ENCODE measurements around the gene SMIM36.
"Not testable (repeated sequence)": the region's sequence is repeated elsewhere in the genome, so short reads cannot be mapped to it uniquely, and the experiment has no call there.

Gene SMIM36

DNA sequence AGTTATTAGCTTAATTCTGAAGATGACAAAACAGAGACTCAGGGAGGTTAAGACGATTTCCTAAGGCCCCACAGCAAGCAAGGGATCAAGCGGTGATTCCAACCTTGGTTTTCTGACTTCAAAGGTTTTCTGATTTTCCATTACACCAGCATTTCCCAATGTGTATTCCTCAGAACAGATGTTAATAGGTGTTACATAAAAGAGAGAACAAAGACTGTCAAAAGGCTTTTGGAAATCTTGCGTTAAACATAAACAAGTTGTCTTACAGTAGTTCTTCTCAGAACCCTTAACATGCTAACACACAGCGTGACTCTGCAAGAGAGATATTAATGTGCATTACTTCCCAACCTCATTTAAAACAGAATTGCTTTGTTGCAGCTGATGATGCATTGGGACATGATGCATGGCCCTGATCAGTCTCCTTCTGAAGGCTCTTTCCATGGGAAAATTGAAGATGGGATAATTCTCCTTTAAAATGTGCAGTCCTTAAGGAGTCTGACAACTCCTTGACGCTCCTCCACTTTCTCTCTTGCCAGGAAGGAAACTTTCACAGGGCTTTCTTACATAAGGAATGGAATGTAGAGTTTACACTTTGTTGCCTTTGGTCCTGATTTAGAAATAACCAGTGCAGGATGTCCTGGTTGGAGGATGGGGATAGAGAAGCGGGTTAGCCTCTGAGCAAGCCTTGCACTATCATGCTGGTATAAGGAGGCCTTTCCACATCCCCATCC is 68.1 kb downstream of the SMIM36 start:
- in situ Hi-C loops (cut with MboI; ENCODE audit: low pct_unique_long_range_greater_than_20kb, low sequenced_read_pairs), result no loop called here

GRCh38 chr17:55442462-55442861 is 68.8 kb downstream of the SMIM36 start:
- no peak for DNase-seq
- in situ Hi-C loops (cut with MboI; ENCODE audit: low pct_unique_long_range_greater_than_20kb, low sequenced_read_pairs), result no loop called here

More for the DNA sequence above, 68.1 kb downstream of the SMIM36 start:
- DNase-seq, result no peak

DNA sequence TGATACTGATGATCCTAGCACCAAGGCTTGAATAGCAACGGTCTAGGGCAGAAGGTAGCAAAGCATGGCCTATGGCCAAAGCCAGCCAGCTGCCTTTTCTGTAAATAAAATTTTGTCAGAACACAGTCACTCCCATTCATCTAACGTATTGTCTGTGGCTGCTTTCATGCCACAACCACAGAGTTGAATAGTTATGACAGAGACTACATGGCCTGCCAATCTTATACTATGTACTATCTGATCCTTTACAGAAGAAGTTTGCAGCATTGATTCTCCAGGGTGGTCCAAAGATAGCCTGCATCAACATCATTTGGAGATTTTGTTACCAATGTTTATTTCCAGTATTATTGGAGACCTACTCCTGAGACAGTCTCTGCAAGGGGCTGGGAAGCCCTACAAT is 69.7 kb downstream of the SMIM36 start:
- no peak for DNase-seq
- in situ Hi-C loops (cut with MboI; ENCODE audit: low pct_unique_long_range_greater_than_20kb, low sequenced_read_pairs), result no loop called here

GRCh38 chr17:55440391-55440790 is 70.9 kb downstream of the SMIM36 start:
- DNase-seq, result no peak
- in situ Hi-C loops (cut with MboI; ENCODE audit: low pct_unique_long_range_greater_than_20kb, low sequenced_read_pairs), result no loop called here

GRCh38 chr17:55437159-55437605 is 74.1 kb downstream of the SMIM36 start:
- peak; percentile 18 for DNase-seq
- in situ Hi-C loops (cut with MboI; ENCODE audit: low pct_unique_long_range_greater_than_20kb, low sequenced_read_pairs), result no loop called here

- DNase-seq, result no peak
- in situ Hi-C loops (cut with MboI; ENCODE audit: low pct_unique_long_range_greater_than_20kb, low sequenced_read_pairs), result no loop called here
Measured at GRCh38 chr17:55436224-55437158, 74.8 kb downstream of the SMIM36 start.

DNA sequence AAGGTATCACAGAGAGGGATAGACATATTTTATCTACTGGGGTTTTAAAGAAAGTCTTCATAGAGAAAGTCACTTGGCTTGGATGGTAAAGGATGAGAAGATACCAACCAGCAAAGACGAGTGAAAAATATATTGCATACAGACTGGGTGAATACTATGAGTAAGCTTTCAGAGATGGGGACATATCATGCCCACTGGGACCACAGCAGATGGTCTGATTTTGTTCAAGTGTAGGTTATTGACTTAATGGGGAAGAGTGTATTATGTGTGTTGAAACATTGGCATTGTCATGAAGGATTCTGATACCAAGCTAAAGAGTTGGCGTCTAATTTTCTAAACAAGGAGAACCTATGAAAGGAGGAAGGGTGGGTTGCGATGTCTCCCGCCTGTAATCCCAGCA is 75.8 kb downstream of the SMIM36 start:
- in situ Hi-C loops (cut with MboI; ENCODE audit: low pct_unique_long_range_greater_than_20kb, low sequenced_read_pairs), result no loop called here

DNA sequence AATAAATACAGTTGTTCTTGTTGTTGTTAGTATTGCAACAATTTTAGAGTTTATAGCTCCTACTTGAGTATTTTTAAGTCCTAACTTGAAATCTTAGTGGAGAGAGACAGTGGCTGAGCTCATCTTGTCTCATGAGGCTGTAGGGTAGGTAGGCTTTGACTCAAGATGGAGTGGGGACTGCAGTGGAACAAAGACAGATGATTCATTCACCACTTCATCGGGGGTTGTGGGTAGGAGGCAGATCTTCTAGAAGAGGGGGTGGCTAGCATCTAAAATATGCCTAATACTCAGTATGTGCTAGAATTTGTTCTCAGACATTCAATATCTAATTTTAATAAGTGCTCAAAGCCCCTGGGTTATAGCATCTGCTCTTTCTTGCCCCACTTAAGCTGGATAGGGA is 76.5 kb downstream of the SMIM36 start:
- no peak for DNase-seq
- in situ Hi-C loops (cut with MboI; ENCODE audit: low pct_unique_long_range_greater_than_20kb, low sequenced_read_pairs), result no loop called here

More for the DNA sequence above, 75.8 kb downstream of the SMIM36 start:
- DNase-seq, result no peak

DNA sequence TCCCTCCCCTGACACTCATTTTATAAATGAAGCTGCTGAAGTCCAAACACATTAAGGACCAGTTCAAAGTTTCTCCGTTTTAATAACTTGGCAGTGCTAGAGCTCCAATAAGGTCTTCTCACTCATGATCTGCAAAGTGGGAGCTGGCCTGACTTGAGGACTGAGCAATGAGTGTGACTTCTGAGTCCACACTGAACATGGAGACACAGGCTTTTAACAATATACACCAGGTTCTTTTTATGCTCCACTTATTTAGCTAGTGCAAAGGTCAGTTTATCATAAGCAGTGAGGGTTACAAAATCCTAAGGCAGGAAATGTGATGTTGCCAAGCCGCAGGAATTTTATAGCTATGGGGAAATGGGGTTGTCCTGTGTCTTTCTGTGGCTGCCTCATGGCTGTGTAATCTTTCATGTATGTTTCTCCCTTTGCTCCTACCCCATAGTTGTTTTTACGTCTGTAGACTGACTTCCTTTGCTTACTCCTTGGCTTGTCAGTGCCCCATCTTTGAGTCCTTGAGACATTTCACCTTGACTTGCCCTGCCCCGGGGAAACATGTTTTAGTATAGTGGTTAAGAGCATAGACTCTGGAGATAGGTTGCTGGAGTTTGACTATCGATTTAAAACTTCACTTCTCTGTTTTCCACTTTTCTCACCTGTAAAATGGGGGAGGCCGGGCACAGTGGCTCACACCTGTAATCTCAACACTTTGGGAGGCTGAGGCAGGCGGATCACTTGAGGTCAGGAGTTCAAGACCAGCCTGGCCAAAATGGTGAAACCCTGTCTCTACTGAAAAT is 77.4 kb downstream of the SMIM36 start:
- in situ Hi-C loops (cut with MboI; ENCODE audit: low pct_unique_long_range_greater_than_20kb, low sequenced_read_pairs), result no loop called here
- DNase-seq, result no peak

DNA sequence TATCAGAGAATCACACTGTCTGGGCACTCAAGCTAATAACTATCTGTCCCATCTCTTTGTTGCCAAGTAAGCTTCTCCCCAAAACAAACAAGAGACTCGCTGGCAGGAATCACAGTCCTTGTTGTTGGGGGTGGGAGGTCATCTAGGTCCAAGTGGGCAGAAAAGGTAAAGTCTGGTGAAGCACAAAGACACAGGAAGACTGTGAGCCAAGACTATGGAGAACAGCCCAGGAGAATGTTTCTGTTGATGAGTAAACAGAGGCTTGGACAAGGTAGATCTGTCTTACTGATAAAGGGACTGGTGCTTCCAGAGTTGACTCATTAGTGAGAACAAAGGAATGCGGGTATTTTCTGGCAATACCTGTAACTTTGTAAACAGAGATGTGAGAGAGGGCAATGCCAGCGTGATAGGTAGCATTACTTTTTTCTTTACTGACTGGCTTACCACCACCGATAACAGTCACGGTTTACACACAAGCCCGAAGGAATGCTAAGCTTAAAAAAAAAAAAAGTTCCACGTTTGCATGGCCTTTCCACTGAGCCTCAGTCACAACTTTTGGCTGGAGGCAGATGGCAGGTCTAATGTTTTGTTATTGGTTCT is 78.1 kb downstream of the SMIM36 start:
- DNase-seq, result no peak
- in situ Hi-C loops (cut with MboI; ENCODE audit: low pct_unique_long_range_greater_than_20kb, low sequenced_read_pairs), result no loop called here

GRCh38 chr17:55432358-55433028 is 78.8 kb downstream of the SMIM36 start:
- in situ Hi-C loops (cut with MboI; ENCODE audit: low pct_unique_long_range_greater_than_20kb, low sequenced_read_pairs), result no loop called here
- DNase-seq, result no peak

DNA sequence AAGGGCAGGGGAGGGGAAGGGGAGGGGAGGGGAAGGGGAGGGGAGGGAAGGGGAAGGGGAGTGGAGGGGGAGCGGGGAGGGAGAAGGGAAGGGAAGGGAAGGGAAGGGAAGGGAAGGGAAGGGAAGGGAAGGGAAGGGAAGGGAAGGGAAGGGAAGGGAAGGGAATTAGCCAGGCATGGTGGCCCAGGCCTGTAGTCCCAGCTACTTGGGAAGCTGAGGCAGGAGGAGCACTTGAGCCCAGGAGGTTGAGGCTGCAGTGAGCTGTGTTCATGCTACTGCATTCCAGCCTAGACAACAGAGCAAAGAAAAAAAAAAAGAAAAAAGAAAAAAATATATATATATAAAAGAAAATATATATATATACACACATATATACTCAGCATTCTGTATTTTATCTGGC is 79.3 kb downstream of the SMIM36 start:
- DNase-seq; in situ Hi-C loops (cut with MboI; ENCODE audit: low pct_unique_long_range_greater_than_20kb, low sequenced_read_pairs): not testable (repeated sequence)

DNA sequence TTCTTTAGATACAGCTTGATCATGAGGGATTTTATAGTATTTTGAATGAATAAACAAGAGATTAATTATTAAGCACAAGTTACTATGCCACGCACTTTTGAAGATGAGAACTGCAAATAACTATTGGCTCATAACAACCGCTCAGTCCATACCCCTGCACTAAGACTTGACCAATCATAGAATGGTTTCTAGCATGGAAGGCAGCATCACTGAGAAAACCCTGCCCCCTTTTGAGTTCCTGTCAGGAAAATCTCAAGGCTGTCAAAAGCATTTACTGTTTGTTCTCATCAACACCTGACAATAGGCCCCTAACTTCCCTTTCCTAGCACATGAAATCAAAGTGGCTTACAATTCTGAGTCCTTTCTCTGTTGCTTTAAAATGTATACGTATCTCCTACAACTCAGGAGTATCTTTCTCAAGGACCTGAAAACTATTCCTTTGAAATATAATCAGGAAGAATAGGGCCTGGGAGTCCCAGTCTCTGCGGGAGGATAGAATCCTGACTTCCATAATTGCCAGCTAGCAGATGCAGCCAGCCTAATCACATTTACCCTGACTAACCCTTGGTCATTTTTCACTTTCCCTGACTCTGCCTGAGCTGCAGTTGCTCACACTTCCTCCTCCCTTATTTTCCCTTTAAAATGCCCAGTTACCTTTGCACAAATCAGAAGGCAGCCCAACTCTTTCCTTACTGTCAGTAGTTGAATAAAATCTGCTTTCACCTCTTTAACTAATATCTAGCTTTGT is 80.5 kb downstream of the SMIM36 start:
- no peak for DNase-seq
- in situ Hi-C loops (cut with MboI; ENCODE audit: low pct_unique_long_range_greater_than_20kb, low sequenced_read_pairs), result no loop called here

DNA sequence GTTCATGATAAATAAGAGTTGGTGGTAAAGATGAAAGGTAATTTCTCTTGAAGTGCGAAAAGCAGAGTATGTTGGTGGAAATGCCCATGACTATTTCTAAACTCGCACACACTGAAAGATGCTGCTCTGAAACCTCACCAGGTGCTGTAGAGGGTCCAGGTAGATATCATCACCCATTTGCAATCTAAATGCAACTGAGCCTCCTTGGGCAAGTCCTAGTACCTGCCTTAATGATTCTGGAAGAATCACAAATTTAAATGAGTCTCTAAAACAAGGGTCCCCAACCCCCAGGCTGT is 83.7 kb downstream of the SMIM36 start:
- DNase-seq, result no peak
- in situ Hi-C loops (cut with MboI; ENCODE audit: low pct_unique_long_range_greater_than_20kb, low sequenced_read_pairs), result no loop called here

GRCh38 chr17:55426851-55427586 is 84.2 kb downstream of the SMIM36 start:
- no peak for DNase-seq
- in situ Hi-C loops (cut with MboI; ENCODE audit: low pct_unique_long_range_greater_than_20kb, low sequenced_read_pairs), result no loop called here

DNA sequence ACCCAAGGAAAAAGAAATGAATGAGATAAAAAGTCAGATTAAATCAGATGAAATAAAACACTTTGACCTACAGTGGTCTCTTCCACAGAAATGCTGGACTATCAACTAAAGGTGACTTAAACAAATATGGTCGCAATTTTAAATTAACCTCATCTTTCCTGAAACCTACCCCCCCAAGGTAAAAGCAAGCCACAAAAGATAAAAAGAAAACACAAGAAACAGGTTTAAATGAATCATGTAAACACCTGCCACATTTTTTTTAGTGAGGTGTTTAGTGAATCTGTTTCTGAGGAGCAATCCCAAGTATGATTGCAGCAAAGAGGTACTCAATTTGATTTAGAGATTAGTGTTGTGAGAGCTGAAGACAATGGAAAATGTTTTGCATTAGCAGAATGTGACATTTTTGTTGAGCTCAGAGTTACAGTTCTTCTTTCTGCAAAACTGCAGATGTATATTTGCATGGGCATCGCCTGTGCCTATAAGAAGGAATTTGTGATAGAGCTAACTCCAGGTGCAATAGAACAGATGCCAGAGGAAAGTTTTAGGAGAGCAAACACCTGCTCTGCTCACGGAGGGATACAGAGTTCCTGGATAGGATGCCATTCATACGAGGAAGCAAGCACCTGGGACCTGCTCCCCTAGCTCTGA is 86.2 kb downstream of the SMIM36 start:
- DNase-seq, result no peak
- in situ Hi-C loops (cut with MboI; ENCODE audit: low pct_unique_long_range_greater_than_20kb, low sequenced_read_pairs), result no loop called here

DNA sequence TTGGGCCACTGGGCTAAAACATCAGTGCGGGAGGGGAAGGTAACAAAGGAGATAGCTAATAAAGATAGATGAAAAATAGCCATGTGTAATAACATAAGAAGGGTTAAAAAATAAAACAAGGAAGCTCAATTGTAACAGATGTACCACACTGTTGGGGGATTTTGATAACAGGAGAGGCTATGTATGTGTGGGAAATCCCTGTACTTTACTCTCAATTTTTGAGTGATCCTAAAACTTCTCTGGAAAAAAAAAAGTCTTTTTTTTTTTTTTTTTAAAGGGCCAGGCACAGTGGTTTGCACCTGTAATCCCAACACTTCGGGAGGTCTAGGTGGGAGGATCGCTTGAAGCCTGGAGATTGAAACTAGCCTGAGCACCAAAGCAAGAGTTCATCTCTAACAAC is 87.7 kb downstream of the SMIM36 start:
- in situ Hi-C loops (cut with MboI; ENCODE audit: low pct_unique_long_range_greater_than_20kb, low sequenced_read_pairs), result no loop called here
- no peak for DNase-seq

All from KBM-7 (cell line).